Measurements from ENCODE around the gene ANKH. TPM values are rescaled to one million over a fixed set of nuclear protein-coding genes. Genes with fewer than 3 reads are reported as not detected.

ANKH gene
- polyA plus RNA-seq, 1 donor (not counting 4 experiments of a cell fraction or from before 2014, with no cell fraction given) = 13.8 TPM

GRCh38 chr5:14760548-14761002, 111.0 kb downstream of the ANKH start:
- DNase-seq (ENCODE audit: low read depth, low spot score) (no peak), FAIRE-seq (no peak)
- no peaks in the 10 kb centered on the region for H3K79me2 ChIP-seq (ENCODE audit: control insufficient read depth, insufficient read depth, low read length)
- H2AFZ ChIP-seq (ENCODE audit: control insufficient read depth, low read length) = no peak overlapping the region
- H3K9me1 ChIP-seq (ENCODE audit: control insufficient read depth, extremely low read depth, insufficient read depth, low read length) = no peaks in the 10 kb centered on the region
- no peaks in the 10 kb centered on the region for H3K36me3 ChIP-seq (ENCODE audit: control insufficient read depth in 2 of 2, extremely low read depth in 1 of 2, insufficient read depth in 2 of 2, low read length in 2 of 2)
- no peak overlapping the region for H3K9ac ChIP-seq (ENCODE audit: control insufficient read depth, extremely low read depth, insufficient read depth, low read length)
- TF ChIP-seq CTCF (optimal IDR thresholded peaks at IDR 0.05 in 1 of 3, IDR thresholded peaks at IDR 0.05 in 1 of 3, conservative IDR thresholded peaks at IDR 0.05 in 1 of 3; ENCODE audit: extremely low read depth in 1 of 3, insufficient read depth in 2 of 3, low read length in 3 of 3) (no peak), EZH2 (IDR thresholded peaks at IDR 0.05; ENCODE audit: low read length) (no peak)
- dilution Hi-C loops (cut with MboI; ENCODE audit: extremely low pct_ligation_motif_present, low sequenced_read_pairs) = no loop called here
- H3K4me3 ChIP-seq (ENCODE audit: control insufficient read depth in 2 of 3, extremely low read depth in 1 of 3, insufficient read depth in 2 of 3, low read depth in 1 of 3, low read length in 3 of 3) = no peak overlapping the region
- H3K27ac ChIP-seq (ENCODE audit: control insufficient read depth, insufficient read depth, low read length) = no peak overlapping the region
- no peaks in the 10 kb centered on the region for H3K27me3 ChIP-seq (ENCODE audit: control insufficient read depth, extremely low read depth, insufficient read depth, low read length)
- H4K20me1 ChIP-seq (ENCODE audit: control insufficient read depth, extremely low read depth, insufficient read depth, low read length) = no peaks in the 10 kb centered on the region
- H3K4me2 ChIP-seq (ENCODE audit: control insufficient read depth, extremely low read depth, insufficient read depth, low read depth, low read length) = no peak overlapping the region
- no peaks in the 10 kb centered on the region for H3K9me3 ChIP-seq (ENCODE audit: control insufficient read depth, low read depth, low read length)
- H3K4me1 ChIP-seq (ENCODE audit: control insufficient read depth, extremely low read depth, insufficient read depth, low read length) = no peaks in the 10 kb centered on the region

- no peak overlapping the region for H3K9ac ChIP-seq (ENCODE audit: control insufficient read depth, extremely low read depth, insufficient read depth, low read length)
- H3K9me3 ChIP-seq (ENCODE audit: control insufficient read depth, low read depth, low read length) = no peaks in the 10 kb centered on the region
- no peaks in the 10 kb centered on the region for H3K9me1 ChIP-seq (ENCODE audit: control insufficient read depth, extremely low read depth, insufficient read depth, low read length)
- no peak overlapping the region for H2AFZ ChIP-seq (ENCODE audit: control insufficient read depth, low read length)
- no peak for DNase-seq (ENCODE audit: low read depth, low spot score)
- TF ChIP-seq EZH2 (IDR thresholded peaks at IDR 0.05; ENCODE audit: low read length) (no peak), CTCF (optimal IDR thresholded peaks at IDR 0.05 in 1 of 3, IDR thresholded peaks at IDR 0.05 in 1 of 3, conservative IDR thresholded peaks at IDR 0.05 in 1 of 3; ENCODE audit: extremely low read depth in 1 of 3, insufficient read depth in 2 of 3, low read length in 3 of 3) (no peak)
- H3K4me1 ChIP-seq (ENCODE audit: control insufficient read depth, extremely low read depth, insufficient read depth, low read length) = no peaks in the 10 kb centered on the region
- dilution Hi-C loops (cut with MboI; ENCODE audit: extremely low pct_ligation_motif_present, low sequenced_read_pairs) = no loop called here
- no peaks in the 10 kb centered on the region for H4K20me1 ChIP-seq (ENCODE audit: control insufficient read depth, extremely low read depth, insufficient read depth, low read length)
- no peak overlapping the region for H3K4me3 ChIP-seq (ENCODE audit: control insufficient read depth in 2 of 3, extremely low read depth in 1 of 3, insufficient read depth in 2 of 3, low read depth in 1 of 3, low read length in 3 of 3)
- H3K27ac ChIP-seq (ENCODE audit: control insufficient read depth, insufficient read depth, low read length) = no peak overlapping the region
- no peak overlapping the region for H3K4me2 ChIP-seq (ENCODE audit: control insufficient read depth, extremely low read depth, insufficient read depth, low read depth, low read length)
- H3K27me3 ChIP-seq (ENCODE audit: control insufficient read depth, extremely low read depth, insufficient read depth, low read length) = no peaks in the 10 kb centered on the region
- FAIRE-seq = no peak
- no peaks in the 10 kb centered on the region for H3K36me3 ChIP-seq (ENCODE audit: control insufficient read depth in 2 of 2, extremely low read depth in 1 of 2, insufficient read depth in 2 of 2, low read length in 2 of 2)
- no peaks in the 10 kb centered on the region for H3K79me2 ChIP-seq (ENCODE audit: control insufficient read depth, insufficient read depth, low read length)
These were observed 111.6 kb downstream of the ANKH start for GRCh38 chr5:14759744-14760547.
